Lower lobe of right lung (tissue), 2 donors: ENCODE data around the gene SLC13A1. TPM values are rescaled to one million over a fixed set of nuclear protein-coding genes. Genes with fewer than 3 reads are reported as not detected.
"Not testable (repeated sequence)": the region's sequence is repeated elsewhere in the genome, so short reads cannot be mapped to it uniquely, and the experiment has no call there.

Experiments used
- ATAC-seq, 2 donors: fragments of 200-7000 bp; cut with Tn5 transposase; one replicate each; pipeline ENCODE4 v1.9.1; 2020 to 2022; ENCODE audit warnings: mild to moderate bottlenecking in 2 of 2, moderate library complexity in 2 of 2
- DNase-seq: peaks from one replicate; pipeline ENCODE4 v3.0.0-alpha.2; 2020
- H3K27ac ChIP-seq: fragments of 200-600 bp; one replicate; pipeline ENCODE4 v1.8.0; 2022
- H3K27me3 ChIP-seq: fragments of 200-600 bp; one replicate; pipeline ENCODE4 v1.8.0; 2022; ENCODE audit warnings: low read depth
- H3K36me3 ChIP-seq: fragments of 200-600 bp; one replicate; pipeline ENCODE4 v1.8.0; 2022; ENCODE audit warnings: mild to moderate bottlenecking
- H3K4me1 ChIP-seq: fragments of 200-600 bp; one replicate; pipeline ENCODE4 v1.8.0; 2022
- H3K4me3 ChIP-seq: fragments of 200-600 bp; one replicate; pipeline ENCODE4 v1.8.0; 2022; ENCODE audit warnings: mild to moderate bottlenecking
- H3K9me3 ChIP-seq: fragments of 200-600 bp; one replicate; pipeline ENCODE4 v1.8.0; 2022
- CTCF ChIP-seq: fragments of 200-600 bp; IDR thresholded peaks from one replicate; pipeline ENCODE4 v1.8.0; 2022; ENCODE audit warnings: antibody characterized with exemption, mild to moderate bottlenecking
- intact Hi-C: fragments of 100-400 bp; cut with DNase I; formaldehyde crosslinking; loops from one replicate; pipeline ENCODE4 v1.11.0; 2022
- total RNA-seq: library from RNA; stranded (reverse); fragmentation: NEBNext Ultra II Directional; extraction: Animal tissue kit (Norgen Biotek cat#: 25700); gene quantifications from one replicate; pipeline ENCODE4 v1.2.1, GENCODE V29; 2021
- donor health status: DM: no; HTN: yes; CAD: no; lungs with severe emphysema.

SLC13A1 gene
- total RNA-seq, 1 donor from 2014 or later, result not detected

- TF ChIP-seq CTCF, result no peak
- peak; percentile 32 for DNase-seq
- no peak overlapping the region for H3K4me3 ChIP-seq
- intact Hi-C loops, result no loop called here
- H3K36me3 ChIP-seq, result no peaks in the 10 kb centered on the region
- H3K27me3 ChIP-seq, result no peaks in the 10 kb centered on the region
- no peaks in the 10 kb centered on the region for H3K9me3 ChIP-seq
- H3K27ac ChIP-seq, result no peak overlapping the region
- ATAC-seq, result no peak
- H3K4me1 ChIP-seq, result no peaks in the 10 kb centered on the region
Observed at GRCh38 chr7:123230603-123231002, 30.8 kb upstream of the SLC13A1 start.

GRCh38 chr7:123230147-123230546 lies 30.4 kb upstream of the SLC13A1 start:
- Histone ChIP-seq H3K36me3 (no peaks in the 10 kb centered on the region), H3K4me3 (no peak overlapping the region), H3K9me3 (no peaks in the 10 kb centered on the region), H3K27me3 (no peaks in the 10 kb centered on the region), H3K27ac (no peak overlapping the region), H3K4me1 (no peaks in the 10 kb centered on the region)
- intact Hi-C loops, result no loop called here
- no peak for TF ChIP-seq CTCF
- DNase-seq, result no peak
- no peak for ATAC-seq

GRCh38 chr7:123229426-123229825 lies 29.7 kb upstream of the SLC13A1 start:
- ATAC-seq, result no peak
- intact Hi-C loops, result no loop called here
- no peak for TF ChIP-seq CTCF

GRCh38 chr7:123227666-123228065 lies 27.9 kb upstream of the SLC13A1 start:
- H3K27me3 ChIP-seq, H3K4me1 ChIP-seq, DNase-seq, H3K4me3 ChIP-seq, H3K27ac ChIP-seq, H3K36me3 ChIP-seq, intact Hi-C loops, H3K9me3 ChIP-seq, ATAC-seq: not testable (repeated sequence)

More at GRCh38 chr7:123229426-123229825, 29.7 kb upstream of the SLC13A1 start:
- no peaks in the 10 kb centered on the region for H3K36me3 ChIP-seq
- no peaks in the 10 kb centered on the region for H3K27me3 ChIP-seq
- no peak overlapping the region for H3K27ac ChIP-seq
- no peak for DNase-seq
- H3K4me1 ChIP-seq, result no peaks in the 10 kb centered on the region
- no peak overlapping the region for H3K4me3 ChIP-seq
- H3K9me3 ChIP-seq, result no peaks in the 10 kb centered on the region

- no peak for TF ChIP-seq CTCF
- Histone ChIP-seq H3K4me1 (no peaks in the 10 kb centered on the region), H3K4me3 (no peak overlapping the region), H3K9me3 (peaks cover 2% of the 10 kb centered on the region), H3K27ac (no peak overlapping the region), H3K36me3 (no peaks in the 10 kb centered on the region), H3K27me3 (no peaks in the 10 kb centered on the region)
- intact Hi-C loops, result no loop called here
- DNase-seq (no peak), ATAC-seq (no peak)
Observed at GRCh38 chr7:123220396-123220795, 20.6 kb upstream of the SLC13A1 start.

GRCh38 chr7:123218866-123219265 lies 19.1 kb upstream of the SLC13A1 start:
- Histone ChIP-seq H3K4me1 (no peaks in the 10 kb centered on the region), H3K9me3 (peaks cover 8% of the 10 kb centered on the region), H3K27me3 (no peaks in the 10 kb centered on the region), H3K36me3 (no peaks in the 10 kb centered on the region), H3K4me3 (no peak overlapping the region), H3K27ac (no peak overlapping the region)
- intact Hi-C loops, result no loop called here
- no peak for TF ChIP-seq CTCF
- ATAC-seq, result no peak
- DNase-seq, result no peak
